HCT116 (cell line): Measurements from ENCODE around the gene SLC6A12. TPM values are rescaled to one million over a fixed set of nuclear protein-coding genes. Genes with fewer than 3 reads are reported as not detected.

ENCODE experiments used
- ATAC-seq: fragments of 200-7000 bp; cut with Tn5 transposase; 2 replicates; pipeline ENCODE4 v1.9.1; 2020; ENCODE audit warnings: mild to moderate bottlenecking, moderate library complexity
- BruUV-seq: library from RNA; stranded (reverse); fragments of 400-500 nt; replicated peaks from 2 replicates; lab custom pipeline; 2021; lab: Mats Ljungman, UMichigan
- CTCF ChIA-PET: fragments of 300-600 bp; sonication (Branson Sonifier 250); formaldehyde crosslinking; loops from one replicate; lab custom pipeline; 2021; ENCODE audit warnings: antibody characterized with exemption; lab: Charles Lee
- POLR2A ChIA-PET: fragments of 300-600, 350-600 bp; sonication (Branson Sonifier 250); formaldehyde crosslinking; loops from one replicate; lab custom pipeline; 2021; ENCODE audit warnings: antibody characterized with exemption; lab: Charles Lee
- RAD21 ChIA-PET, 2 experiments: fragments of 300-600 bp; sonication (Branson Sonifier 250); formaldehyde crosslinking; loops; one replicate each; lab custom pipeline; 2023; ENCODE audit warnings: low total read pairs in 2 of 2; ENCODE audit not compliant: uncharacterized antibody in 2 of 2, unreplicated experiment in 2 of 2, low non-redundant PET in 1 of 2; lab: Charles Lee
- DNase-seq: peaks from one replicate; pipeline ENCODE4 v3.0.0-alpha.2; 2010; ENCODE audit warnings: low read depth, low spot score
- H2AFZ ChIP-seq: fragments of 200-600 bp; shearing (Covaris generic), sonication (generic); 2 replicates; pipeline ENCODE4 v1.6.1; 2017; ENCODE audit warnings: low read depth, mixed run types, mixed read lengths, antibody characterized with exemption, low read length; ENCODE audit not compliant: poor library complexity, severe bottlenecking
- H3K27ac ChIP-seq: 2 replicates; pipeline ENCODE4 v1.5.1; 2012; ENCODE audit warnings: low read depth, low read length
- H3K27me3 ChIP-seq: fragments of 200-600 bp; sonication (generic); 2 replicates; pipeline ENCODE4 v1.6.1; 2016; ENCODE audit warnings: mixed run types, low read length, mixed read lengths; ENCODE audit not compliant: insufficient read depth
- H3K36me3 ChIP-seq, 2 experiments: fragments of 200-500 bp in 1 of 2; fragments of 200-600 bp in 1 of 2; sonication (Bioruptor generic) in 1 of 2; sonication (generic) in 1 of 2; 2 replicates each; pipeline versions ENCODE4 v1.5.1 to v1.6.1; 2014 to 2016; ENCODE audit warnings: low read length in 2 of 2, inconsistent platforms in 1 of 2, mixed read lengths in 1 of 2, mixed run types in 1 of 2; ENCODE audit not compliant: insufficient read depth in 2 of 2, control insufficient read depth in 1 of 2
- H3K4me1 ChIP-seq, 2 experiments: fragments of 200-600 bp in 1 of 2; sonication (generic) in 1 of 2; 2 replicates each; pipeline versions ENCODE4 v1.5.1 to v1.6.1; 2012 to 2017; ENCODE audit warnings: low read length in 2 of 2, inconsistent platforms in 1 of 2, mild to moderate bottlenecking in 1 of 2, mixed read lengths in 1 of 2, mixed run types in 1 of 2, moderate library complexity in 1 of 2; ENCODE audit not compliant: insufficient read depth in 2 of 2, control insufficient read depth in 1 of 2
- H3K4me2 ChIP-seq: fragments of 200-600 bp; sonication (generic); 2 replicates; pipeline ENCODE4 v1.6.1; 2017; ENCODE audit warnings: mixed run types, low read length, mixed read lengths
- H3K4me3 ChIP-seq, 2 experiments: fragments of 200-600 bp in 1 of 2; sonication (generic) in 1 of 2; replicated peaks in 1 of 2; 2 replicates each; pipeline ENCODE4 v1.5.1; 2011 to 2016; ENCODE audit warnings: low read length in 2 of 2, control low read depth in 1 of 2, low read depth in 1 of 2, mild to moderate bottlenecking in 1 of 2, mixed read lengths in 1 of 2, mixed run types in 1 of 2
- H3K79me2 ChIP-seq: fragments of 200-600 bp; sonication (generic); 2 replicates; pipeline ENCODE4 v1.6.1; 2017; ENCODE audit warnings: mild to moderate bottlenecking, mixed run types, low read length, moderate library complexity, mixed read lengths; ENCODE audit not compliant: insufficient read depth
- H3K9ac ChIP-seq: fragments of 200-600 bp; sonication (generic); 2 replicates; pipeline ENCODE4 v1.6.1; 2016; ENCODE audit warnings: low read length, mixed read lengths
- H3K9me2 ChIP-seq: fragments of 200-600 bp; sonication (generic), shearing (Covaris generic); 2 replicates; pipeline ENCODE4 v1.6.1; 2017; ENCODE audit warnings: mixed run types, mild to moderate bottlenecking, moderate library complexity; ENCODE audit not compliant: insufficient read depth
- H3K9me3 ChIP-seq, 2 experiments: fragments of 200-500 bp in 1 of 2; fragments of 200-600 bp in 1 of 2; sonication (Bioruptor generic) in 1 of 2; sonication (generic) in 1 of 2; 2 replicates each; pipeline ENCODE4 v1.6.1; 2014 to 2017; ENCODE audit warnings: low read length in 2 of 2, mixed read lengths in 2 of 2, inconsistent platforms in 1 of 2, low read depth in 1 of 2, mild to moderate bottlenecking in 1 of 2, mixed run types in 1 of 2, moderate library complexity in 1 of 2; ENCODE audit not compliant: control insufficient read depth in 1 of 2, insufficient read depth in 1 of 2
- H4K20me1 ChIP-seq: fragments of 200-600 bp; sonication (generic), shearing (Covaris generic); 2 replicates; pipeline ENCODE4 v1.6.1; 2017; ENCODE audit warnings: mixed run types, mild to moderate bottlenecking, moderate library complexity; ENCODE audit not compliant: insufficient read depth
- ATF3 ChIP-seq: IDR thresholded peaks from 2 replicates; pipeline ENCODE4 v1.6.1; 2012
- CTCF ChIP-seq, 3 experiments: fragments of 200-600 bp in 1 of 3; sonication (generic) in 1 of 3; IDR thresholded peaks in 2 of 3; conservative IDR thresholded peaks in 1 of 3; 2 replicates each; pipeline ENCODE4 v1.5.1; 2012 to 2017; ENCODE audit warnings: low read depth in 2 of 3, low read length in 2 of 3, antibody characterized with exemption in 1 of 3, borderline replicate concordance in 1 of 3, control low read depth in 1 of 3, mild to moderate bottlenecking in 1 of 3, mixed read lengths in 1 of 3, mixed run types in 1 of 3, moderate library complexity in 1 of 3; ENCODE audit not compliant: insufficient read depth in 1 of 3
- EGR1 ChIP-seq: IDR thresholded peaks from 2 replicates; pipeline ENCODE4 v1.6.1; 2012; ENCODE audit warnings: low read depth
- ELF1 ChIP-seq: IDR thresholded peaks from 2 replicates; pipeline ENCODE4 v1.6.1; 2012; ENCODE audit warnings: low read depth, borderline replicate concordance
- EZH2phosphoT487 ChIP-seq: fragments of 200-600 bp; IDR thresholded peaks from 2 replicates; pipeline ENCODE4 v1.6.1; 2018; ENCODE audit warnings: antibody characterized with exemption, borderline replicate concordance
- FOSL1 ChIP-seq: IDR thresholded peaks from 2 replicates; pipeline ENCODE4 v1.6.1; 2012; ENCODE audit warnings: low read depth
- JUND ChIP-seq: IDR thresholded peaks from 2 replicates; pipeline ENCODE4 v1.6.1; 2012
- POLR2A ChIP-seq: IDR thresholded peaks from 2 replicates; pipeline ENCODE4 v1.7.0; 2011; ENCODE audit warnings: borderline replicate concordance; ENCODE audit not compliant: insufficient read depth, insufficient read length; ENCODE audit errors: extremely low read depth
- POLR2AphosphoS5 ChIP-seq: IDR thresholded peaks from 2 replicates; pipeline ENCODE4 v1.6.1; 2011; ENCODE audit warnings: mild to moderate bottlenecking, low read depth, low read length, moderate library complexity
- REST ChIP-seq: IDR thresholded peaks from 2 replicates; pipeline ENCODE4 v1.6.1; 2012; ENCODE audit warnings: low read depth
- SIN3A ChIP-seq: IDR thresholded peaks from 2 replicates; pipeline ENCODE4 v1.6.1; 2012; ENCODE audit warnings: low read depth
- SRF ChIP-seq: IDR thresholded peaks from 2 replicates; pipeline ENCODE4 v1.6.1; 2012; ENCODE audit warnings: low read depth
- TCF7L2 ChIP-seq: IDR thresholded peaks from 2 replicates; pipeline ENCODE4 v1.7.0; 2011; ENCODE audit warnings: borderline replicate concordance, inconsistent platforms; ENCODE audit not compliant: insufficient read depth, insufficient read length; ENCODE audit errors: extremely low read depth
- ZNF274 ChIP-seq: fragments of 200-500 bp; sonication (Bioruptor generic); IDR thresholded peaks from 2 replicates; pipeline ENCODE4 v1.6.1; 2014; ENCODE audit warnings: mild to moderate bottlenecking, low read depth, low read length, inconsistent platforms
- intact Hi-C: fragments of 100-400 bp; cut with micrococcal nuclease; formaldehyde crosslinking; loops from 2 replicates; pipeline ENCODE4 v1.10.0; 2022
- total RNA-seq: library from RNA; stranded (reverse); gene quantifications from one replicate; pipeline ENCODE4 v1.2.1, GENCODE V29; 2021; ENCODE audit not compliant: unreplicated experiment

The SLC6A12 gene
- total RNA-seq, 1 experiment from 2014 or later: 0.64 TPM

- ChIA-PET RAD21 (no interaction called here), CTCF (no interaction called here), POLR2A (no interaction called here)
- no TSS peak for BruUV-seq
- Histone ChIP-seq H3K4me1 (no peaks in the 10 kb centered on the region), H3K9me3 (no peaks in the 10 kb centered on the region; a peak in 2 of 4 replicates), H3K4me3 (no peak overlapping the region), H3K9ac (no peak overlapping the region), H3K27ac (no peak overlapping the region), H2AFZ (no peak overlapping the region), H3K79me2 (no peaks in the 10 kb centered on the region), H3K9me2 (no peaks in the 10 kb centered on the region), H3K27me3 (no peaks in the 10 kb centered on the region), H4K20me1 (no peaks in the 10 kb centered on the region), H3K4me2 (no peak overlapping the region), H3K36me3 (no peaks in the 10 kb centered on the region)
- intact Hi-C loops: no loop called here
- ATAC-seq (no peak), DNase-seq (no peak)
- no peak for TF ChIP-seq SIN3A
- no peak for TF ChIP-seq FOSL1
- no peak for TF ChIP-seq ZNF274
- no peak for TF ChIP-seq ATF3
- no peak for TF ChIP-seq POLR2A
- no peak for TF ChIP-seq SRF
- no peak for TF ChIP-seq ELF1
- TF ChIP-seq CTCF (IDR thresholded peaks at IDR 0.05 in 2 of 3, conservative IDR thresholded peaks at IDR 0.05 in 1 of 3; ENCODE audit: borderline replicate concordance in 1 of 3, insufficient read depth in 1 of 3, low read depth in 2 of 3, low read length in 2 of 3): no peak
- TF ChIP-seq EZH2phosphoT487: no peak
- no peak for TF ChIP-seq POLR2AphosphoS5
- TF ChIP-seq JUND: no peak
- no peak for TF ChIP-seq TCF7L2
- TF ChIP-seq REST: no peak
- no peak for TF ChIP-seq EGR1
Measured at GRCh38 chr12:242496-242895, 28.5 kb upstream of the SLC6A12 start.
